Measurements from ENCODE around the gene CD14.
"Not testable (repeated sequence)": the region's sequence is repeated elsewhere in the genome, so short reads cannot be mapped to it uniquely, and the experiment has no call there.

Gene CD14

DNA sequence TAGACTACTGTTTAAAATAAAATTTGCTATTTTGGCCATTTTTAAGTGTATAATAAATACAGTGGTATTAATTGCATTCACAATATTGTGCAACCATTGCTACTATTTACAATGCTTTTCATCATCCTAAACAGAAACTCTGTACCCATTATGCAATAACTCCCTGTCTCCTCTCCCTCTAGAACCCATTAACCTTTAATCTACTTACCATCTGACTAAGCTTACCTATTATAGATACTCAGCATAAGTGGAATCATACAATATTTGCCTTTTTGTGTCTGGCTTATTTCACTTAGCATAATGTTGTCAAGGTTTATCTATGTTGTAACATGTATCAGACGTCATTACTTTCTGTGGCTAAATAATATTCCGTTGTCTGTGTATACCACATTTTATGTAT, 25.9 kb downstream of the CD14 start:
- no peak overlapping the region for H3K4me3 ChIP-seq (ENCODE audit: low read depth, low read length)
- no peak for DNase-seq (ENCODE audit: low read depth)
- TF ChIP-seq, protein P1, sequence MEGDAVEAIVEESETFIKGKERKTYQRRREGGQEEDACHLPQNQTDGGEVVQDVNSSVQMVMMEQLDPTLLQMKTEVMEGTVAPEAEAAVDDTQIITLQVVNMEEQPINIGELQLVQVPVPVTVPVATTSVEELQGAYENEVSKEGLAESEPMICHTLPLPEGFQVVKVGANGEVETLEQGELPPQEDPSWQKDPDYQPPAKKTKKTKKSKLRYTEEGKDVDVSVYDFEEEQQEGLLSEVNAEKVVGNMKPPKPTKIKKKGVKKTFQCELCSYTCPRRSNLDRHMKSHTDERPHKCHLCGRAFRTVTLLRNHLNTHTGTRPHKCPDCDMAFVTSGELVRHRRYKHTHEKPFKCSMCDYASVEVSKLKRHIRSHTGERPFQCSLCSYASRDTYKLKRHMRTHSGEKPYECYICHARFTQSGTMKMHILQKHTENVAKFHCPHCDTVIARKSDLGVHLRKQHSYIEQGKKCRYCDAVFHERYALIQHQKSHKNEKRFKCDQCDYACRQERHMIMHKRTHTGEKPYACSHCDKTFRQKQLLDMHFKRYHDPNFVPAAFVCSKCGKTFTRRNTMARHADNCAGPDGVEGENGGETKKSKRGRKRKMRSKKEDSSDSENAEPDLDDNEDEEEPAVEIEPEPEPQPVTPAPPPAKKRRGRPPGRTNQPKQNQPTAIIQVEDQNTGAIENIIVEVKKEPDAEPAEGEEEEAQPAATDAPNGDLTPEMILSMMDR (conservative IDR thresholded peaks at IDR 0.05; ENCODE audit: low read depth, low read length), result no peak

- DNase-seq (ENCODE audit: low read depth), result no peak
Observed at GRCh38 chr5:140605879-140606278, 27.1 kb downstream of the CD14 start.

DNA sequence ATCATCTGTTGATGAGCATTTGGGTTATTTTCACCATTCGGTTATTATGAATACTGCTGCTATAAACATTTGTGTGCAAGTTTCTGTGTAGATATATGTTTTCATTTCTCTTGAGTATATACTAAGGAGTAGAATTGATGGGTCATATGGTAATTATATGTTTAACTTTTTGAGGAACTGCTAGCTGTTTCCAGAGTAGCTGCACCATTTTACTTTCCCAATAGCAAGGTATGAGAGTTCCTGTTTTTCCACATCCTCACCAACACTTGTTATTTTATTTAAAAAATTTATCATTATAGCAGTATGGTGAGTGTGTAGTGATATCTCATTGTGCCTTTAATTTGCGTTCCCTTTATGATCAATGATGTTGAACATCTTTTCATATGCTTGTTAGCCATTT, 29.2 kb downstream of the CD14 start:
- TF ChIP-seq, protein P1 (conservative IDR thresholded peaks at IDR 0.05; ENCODE audit: low read depth, low read length), result no peak
- no peak for DNase-seq (ENCODE audit: low read depth)

More at GRCh38 chr5:140605879-140606278, 27.1 kb downstream of the CD14 start:
- no peak overlapping the region for H3K4me3 ChIP-seq (ENCODE audit: low read depth, low read length)
- TF ChIP-seq, protein P1 (conservative IDR thresholded peaks at IDR 0.05; ENCODE audit: low read depth, low read length), result no peak

GRCh38 chr5:140603446-140603698, 29.6 kb downstream of the CD14 start:
- not testable (repeated sequence) for DNase-seq (ENCODE audit: low read depth); H3K4me3 ChIP-seq (ENCODE audit: low read depth, low read length)

More for the DNA sequence above, 29.2 kb downstream of the CD14 start:
- H3K4me3 ChIP-seq (ENCODE audit: low read depth, low read length), result no peak overlapping the region

- TF ChIP-seq, protein P1 (conservative IDR thresholded peaks at IDR 0.05; ENCODE audit: low read depth, low read length), result no peak
- H3K4me3 ChIP-seq (ENCODE audit: low read depth, low read length), result no peak overlapping the region
- no peak for DNase-seq (ENCODE audit: low read depth)
Observed at GRCh38 chr5:140602147-140602546, 30.8 kb downstream of the CD14 start.

DNA sequence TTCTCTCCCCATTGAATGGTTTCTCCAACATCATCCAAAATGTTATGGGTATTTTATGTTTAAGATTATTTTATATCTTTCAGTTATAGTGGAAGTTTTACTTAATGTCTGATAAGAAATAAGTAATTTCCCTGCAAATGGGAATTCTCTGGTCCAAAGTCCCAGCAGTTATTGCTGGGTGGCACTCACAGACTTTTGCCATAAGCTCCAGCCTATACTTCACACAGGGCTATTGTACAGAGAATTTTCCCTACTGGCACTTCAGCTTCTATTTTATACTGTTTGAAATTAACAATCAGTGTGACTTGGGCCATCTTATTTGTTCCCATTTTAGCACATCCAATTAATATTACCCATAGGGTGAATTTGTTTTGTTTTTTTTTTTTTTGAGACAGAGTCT, 32.9 kb downstream of the CD14 start:
- H3K4me3 ChIP-seq (ENCODE audit: low read depth, low read length), result no peak overlapping the region
- no peak for DNase-seq (ENCODE audit: low read depth)
- TF ChIP-seq, protein P1 (conservative IDR thresholded peaks at IDR 0.05; ENCODE audit: low read depth, low read length), result no peak

DNA sequence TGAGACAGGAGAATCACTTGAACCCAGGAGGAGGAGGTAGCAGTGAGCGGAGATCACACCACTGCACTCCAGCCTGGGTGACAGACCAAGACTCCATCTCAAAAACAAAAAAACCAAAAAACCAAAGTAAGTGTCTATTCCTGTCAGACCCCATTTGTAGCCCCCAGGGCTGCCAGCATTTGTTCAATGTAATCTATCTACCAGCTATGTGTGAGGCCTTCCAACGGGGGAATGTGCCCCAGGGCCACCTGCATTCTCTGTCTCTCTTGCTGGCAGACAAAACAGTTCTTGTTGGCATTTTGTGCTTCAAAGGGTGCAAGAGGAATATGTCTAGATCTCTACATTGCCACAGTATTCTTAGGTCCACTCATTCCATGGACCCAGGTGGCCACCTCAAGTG, 34.1 kb downstream of the CD14 start:
- H3K4me3 ChIP-seq (ENCODE audit: low read depth, low read length), result no peak overlapping the region
- TF ChIP-seq, protein P1 (conservative IDR thresholded peaks at IDR 0.05; ENCODE audit: low read depth, low read length), result no peak
- DNase-seq (ENCODE audit: low read depth), result no peak

GRCh38 chr5:140596321-140596741, 36.6 kb downstream of the CD14 start:
- DNase-seq (ENCODE audit: low read depth), result peak; percentile 71
- TF ChIP-seq, protein P1 (conservative IDR thresholded peaks at IDR 0.05; ENCODE audit: low read depth, low read length), result no peak
- H3K4me3 ChIP-seq (ENCODE audit: low read depth, low read length), result no peak overlapping the region
